Fibroblast of skin of right biceps (primary cell): ENCODE results near the gene ZEB2.

Experiments
- DNase-seq: peaks from one replicate; pipeline ENCODE4 v3.0.0-alpha.2; 2013

The ZEB2 gene

DNA sequence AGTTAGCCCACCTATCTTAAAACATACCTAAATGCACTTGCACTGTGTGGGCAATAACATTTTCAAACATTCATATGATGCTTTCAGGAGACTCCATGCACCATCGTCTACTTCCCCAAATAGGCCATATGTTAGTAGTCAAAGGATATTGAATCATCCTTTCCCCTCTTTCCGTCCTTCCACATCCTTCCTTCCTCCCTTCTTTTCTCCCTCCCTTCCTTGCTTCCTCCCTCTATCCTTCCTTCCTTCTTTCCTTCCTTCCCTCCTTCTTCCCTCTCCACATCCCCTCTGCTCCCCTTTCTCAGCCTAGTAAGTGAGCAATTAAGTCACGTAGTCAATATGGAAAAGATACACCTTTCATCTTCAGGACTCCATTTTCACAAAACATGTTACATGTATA, 73.8 kb downstream of the ZEB2 start:
- no peak for DNase-seq

DNA sequence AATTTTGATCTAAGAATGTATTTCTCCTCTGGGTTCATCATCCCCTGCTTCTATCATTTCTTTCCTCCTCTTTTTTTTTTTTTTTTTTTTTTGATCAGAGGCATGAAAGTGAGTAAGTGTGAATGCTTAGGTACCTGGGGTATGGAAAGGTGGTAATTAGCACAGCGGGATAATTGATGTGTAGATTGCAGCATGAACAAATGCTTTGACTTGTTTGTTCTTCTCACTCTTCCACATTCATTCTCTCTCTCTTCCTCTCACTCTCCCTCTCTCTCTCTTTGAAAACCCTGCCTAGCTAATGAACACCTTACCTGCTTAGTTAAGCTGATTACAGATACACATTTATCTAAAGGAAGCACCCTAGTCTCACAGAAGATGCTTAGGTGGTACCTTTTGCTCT, 74.7 kb downstream of the ZEB2 start:
- no peak for DNase-seq

DNA sequence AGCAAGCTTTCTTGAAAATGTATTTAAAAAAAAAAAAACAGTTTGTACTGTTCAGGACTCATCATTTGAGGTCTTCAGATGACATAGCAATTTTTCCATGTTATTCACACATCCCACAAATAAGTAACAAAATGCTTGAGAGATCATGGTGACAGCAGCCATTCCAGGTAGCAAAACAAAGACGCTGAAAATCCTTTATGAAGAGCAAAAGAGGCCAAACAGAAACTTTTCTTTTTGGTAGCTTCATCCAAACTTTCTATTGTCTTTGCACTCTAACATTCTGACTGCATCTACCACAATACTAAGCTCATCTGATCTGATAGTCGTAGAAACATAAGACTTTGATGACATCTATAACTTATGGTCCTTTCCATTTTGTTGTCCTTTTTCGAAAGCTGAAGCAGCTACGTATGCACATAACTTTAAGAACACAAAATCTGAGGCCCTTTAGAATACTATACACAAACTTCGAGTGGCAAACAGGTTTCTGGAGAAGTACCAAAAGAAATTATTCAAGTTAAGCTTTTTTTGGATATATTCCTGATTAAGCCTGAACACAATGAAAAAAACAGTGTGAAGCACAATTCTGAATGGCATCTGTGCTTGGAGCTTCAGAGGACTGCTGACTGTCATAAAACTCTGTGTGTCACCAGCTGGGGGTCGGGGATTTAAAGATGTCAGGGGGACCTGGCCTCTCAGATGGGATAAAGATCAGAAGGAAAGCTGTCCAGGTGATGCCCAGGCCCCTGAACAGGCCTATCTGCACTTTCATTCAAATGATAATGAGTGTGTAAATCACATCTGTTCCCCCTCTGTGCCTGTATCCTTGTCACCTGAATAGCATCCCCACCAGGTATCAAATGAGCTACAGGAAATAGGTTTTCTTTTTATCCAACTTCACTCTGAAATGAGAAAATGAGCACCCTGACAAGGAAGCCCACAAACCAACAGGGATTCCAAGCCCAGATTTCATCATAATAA, 75.8 kb downstream of the ZEB2 start:
- DNase-seq: no peak

DNA sequence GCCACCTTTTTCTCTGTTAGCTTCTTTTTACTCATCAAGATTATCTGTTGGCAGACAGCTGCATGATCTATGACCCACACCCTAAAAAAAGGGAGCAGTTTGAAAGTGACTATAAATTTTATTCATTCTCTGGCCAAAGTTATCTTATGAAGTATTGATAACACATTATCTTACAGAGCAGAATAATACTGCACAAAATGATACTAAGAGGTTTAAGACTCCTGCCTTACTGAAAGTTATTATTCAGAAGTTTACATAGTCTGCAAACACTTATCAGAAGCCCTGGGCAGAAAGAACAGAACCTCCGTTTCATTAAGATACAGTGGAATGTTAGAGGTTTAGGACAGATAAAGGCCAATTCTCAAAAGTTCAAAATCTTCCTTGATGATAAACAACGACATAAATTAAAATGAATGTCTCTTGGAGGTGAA, 78.2 kb downstream of the ZEB2 start:
- no peak for DNase-seq

DNA sequence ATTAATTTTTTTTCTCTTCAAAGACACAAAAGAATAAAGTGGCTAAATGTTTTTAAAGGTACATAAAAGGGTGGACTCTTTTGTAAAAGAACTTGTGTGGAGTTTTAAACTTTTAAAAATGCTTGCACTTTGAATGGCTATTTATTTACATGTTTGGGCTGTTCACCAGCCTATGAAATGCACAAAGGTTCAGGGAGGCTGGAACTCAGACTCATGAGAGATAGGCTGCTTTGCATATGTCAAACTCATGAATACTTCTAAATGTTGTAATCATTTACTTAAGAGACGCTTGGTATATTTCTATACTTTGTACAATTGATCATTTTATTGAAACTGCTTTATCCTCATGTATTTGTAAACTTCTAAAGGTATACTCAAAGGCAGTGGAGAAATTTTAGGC, 79.9 kb downstream of the ZEB2 start:
- DNase-seq: no peak

DNA sequence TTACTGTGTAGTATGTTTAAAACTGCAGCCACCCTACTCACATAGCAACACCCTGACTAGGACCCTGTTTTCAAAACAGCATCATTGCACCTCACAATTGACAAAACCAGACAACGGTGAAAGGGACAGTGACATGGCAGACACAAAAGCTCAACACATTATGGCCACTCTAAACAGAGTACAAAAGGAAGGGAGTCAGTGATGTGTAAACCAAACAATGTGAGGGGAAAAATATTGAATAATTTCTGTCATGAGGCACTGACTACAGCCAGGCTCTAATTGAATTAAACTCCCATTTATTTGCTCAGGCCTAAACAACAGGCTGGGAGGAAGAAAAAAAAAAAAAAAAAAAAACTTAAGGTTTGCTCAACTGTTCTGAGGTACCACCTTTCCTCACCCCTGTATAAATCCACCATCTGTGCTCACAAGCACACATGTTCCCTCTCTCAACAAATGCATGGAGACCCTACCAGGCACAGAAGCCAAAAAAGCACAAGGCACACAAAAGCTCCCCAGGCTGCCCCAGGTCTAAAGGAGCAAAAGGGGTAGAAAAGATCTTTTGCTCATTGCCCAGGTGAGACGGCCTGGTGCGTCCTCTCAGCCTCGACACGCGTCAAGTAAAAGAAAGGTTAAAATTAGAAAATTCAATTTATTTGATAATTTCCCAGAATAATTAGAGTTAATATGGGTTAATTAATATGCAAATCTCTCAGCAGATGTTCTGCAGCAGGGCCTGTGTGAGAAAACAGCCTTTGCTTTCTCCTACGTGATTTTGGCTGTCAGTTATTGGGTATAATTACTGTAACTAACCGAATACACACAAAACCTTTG, 80.9 kb downstream of the ZEB2 start:
- no peak for DNase-seq

DNA sequence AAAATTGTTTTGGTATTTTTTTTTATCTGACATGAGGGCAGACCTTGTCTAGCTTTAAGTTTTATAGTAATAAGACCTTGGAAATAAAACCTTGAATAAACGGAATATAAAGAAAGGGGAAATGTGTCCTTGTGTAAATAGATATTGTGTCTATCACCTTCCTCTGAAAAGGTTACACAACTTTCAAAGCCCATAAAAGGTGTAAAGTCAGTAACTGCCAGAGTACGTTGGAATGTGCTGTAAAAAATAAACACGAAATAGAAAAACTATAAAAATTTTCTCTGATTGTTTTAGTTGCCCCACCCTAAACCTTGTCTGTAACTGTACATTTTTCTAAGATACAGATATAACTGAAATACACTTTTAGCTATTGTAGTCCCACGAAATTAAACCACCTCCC, 82.3 kb downstream of the ZEB2 start:
- DNase-seq: no peak

DNA sequence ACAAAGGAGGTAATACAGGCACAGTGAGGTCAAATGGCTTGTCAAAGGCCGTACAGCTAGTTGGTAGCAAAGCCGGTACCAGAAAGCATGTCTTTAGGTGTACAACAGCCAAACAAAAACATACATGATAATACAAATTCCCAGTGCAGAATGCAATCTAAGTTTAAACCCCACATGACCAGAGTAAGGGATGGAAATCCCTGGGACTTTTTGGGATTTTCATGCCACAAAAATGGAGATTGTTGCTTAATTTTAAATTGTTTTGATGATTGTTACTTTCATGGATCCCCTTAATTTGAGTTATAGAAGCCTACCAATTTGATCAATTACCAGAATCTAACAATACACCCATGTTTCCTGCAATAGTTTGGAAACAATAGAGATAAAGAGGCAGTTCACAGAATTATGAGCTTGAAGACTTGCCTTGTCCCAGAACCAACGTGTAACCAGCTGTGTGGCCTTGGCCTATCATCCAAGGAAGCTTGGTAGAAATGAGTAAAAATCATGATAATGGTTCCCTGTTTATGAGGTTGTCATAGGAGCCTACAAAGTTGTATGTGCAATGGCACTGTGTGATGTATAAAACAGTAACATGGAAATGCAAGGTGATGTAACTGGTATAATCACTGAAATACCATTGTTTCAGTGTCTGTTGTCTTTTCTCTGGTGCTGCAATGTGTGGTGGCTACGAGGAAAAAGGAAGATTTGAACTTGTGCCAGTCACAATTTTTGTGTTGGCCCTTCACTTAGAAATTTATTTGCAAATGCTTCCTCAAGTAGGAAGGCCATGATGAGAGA, 85.3 kb downstream of the ZEB2 start:
- DNase-seq: no peak

DNA sequence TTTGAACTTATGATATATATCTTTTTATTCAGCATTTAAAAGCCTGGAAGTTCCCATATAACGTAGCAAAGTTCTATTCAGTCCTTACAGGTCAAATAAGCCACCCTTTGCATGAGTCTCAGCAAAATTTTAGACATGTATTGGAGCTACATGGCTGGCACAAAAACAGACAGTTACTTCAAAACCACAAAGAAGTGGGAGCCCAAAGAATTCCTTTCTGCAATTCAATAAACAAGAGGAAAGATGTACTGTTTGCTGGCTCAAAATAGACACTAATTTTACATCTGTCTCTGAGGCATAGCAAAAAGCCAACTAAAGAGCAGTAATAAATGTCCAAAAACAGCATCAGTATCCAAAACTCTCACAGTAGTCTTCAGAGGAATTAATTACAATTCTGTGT, 87.0 kb downstream of the ZEB2 start:
- no peak for DNase-seq

DNA sequence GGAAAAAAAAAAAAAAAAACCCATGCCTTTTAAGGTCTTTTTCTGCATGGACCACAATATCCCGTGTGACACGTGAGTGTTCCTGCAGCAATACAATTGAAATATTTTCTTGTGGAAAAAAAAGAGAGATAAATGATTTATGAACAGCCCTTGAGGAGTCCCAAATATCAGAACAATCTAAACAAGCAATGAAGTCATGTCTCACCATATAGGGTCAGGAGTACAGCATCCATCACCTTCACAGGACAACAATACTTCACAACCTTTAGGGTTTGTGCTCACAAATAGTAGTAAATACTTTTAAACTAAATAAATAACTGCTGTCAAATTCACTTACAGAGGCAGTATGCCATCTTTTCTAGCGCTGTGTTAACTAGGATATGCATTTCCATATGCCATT, 87.9 kb downstream of the ZEB2 start:
- DNase-seq: no peak

DNA sequence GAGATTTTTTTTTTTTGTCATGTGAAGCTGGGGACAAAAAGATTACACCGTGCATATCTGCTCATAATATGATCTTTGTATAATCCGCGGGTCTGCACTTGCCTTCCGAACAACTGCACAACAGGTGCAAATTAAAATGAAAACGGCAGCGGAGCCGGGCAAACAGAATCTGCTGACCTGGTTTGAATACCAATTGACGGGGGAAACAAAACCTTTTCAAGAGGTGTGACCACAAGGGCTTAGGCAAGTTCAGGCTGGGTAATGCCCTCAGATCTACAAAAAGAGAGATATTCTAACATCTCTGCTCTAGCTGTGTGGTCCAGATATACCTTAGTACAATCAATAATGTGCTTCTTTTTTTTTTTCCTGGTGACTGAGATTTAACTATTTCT, 88.5 kb downstream of the ZEB2 start:
- DNase-seq: no peak

DNA sequence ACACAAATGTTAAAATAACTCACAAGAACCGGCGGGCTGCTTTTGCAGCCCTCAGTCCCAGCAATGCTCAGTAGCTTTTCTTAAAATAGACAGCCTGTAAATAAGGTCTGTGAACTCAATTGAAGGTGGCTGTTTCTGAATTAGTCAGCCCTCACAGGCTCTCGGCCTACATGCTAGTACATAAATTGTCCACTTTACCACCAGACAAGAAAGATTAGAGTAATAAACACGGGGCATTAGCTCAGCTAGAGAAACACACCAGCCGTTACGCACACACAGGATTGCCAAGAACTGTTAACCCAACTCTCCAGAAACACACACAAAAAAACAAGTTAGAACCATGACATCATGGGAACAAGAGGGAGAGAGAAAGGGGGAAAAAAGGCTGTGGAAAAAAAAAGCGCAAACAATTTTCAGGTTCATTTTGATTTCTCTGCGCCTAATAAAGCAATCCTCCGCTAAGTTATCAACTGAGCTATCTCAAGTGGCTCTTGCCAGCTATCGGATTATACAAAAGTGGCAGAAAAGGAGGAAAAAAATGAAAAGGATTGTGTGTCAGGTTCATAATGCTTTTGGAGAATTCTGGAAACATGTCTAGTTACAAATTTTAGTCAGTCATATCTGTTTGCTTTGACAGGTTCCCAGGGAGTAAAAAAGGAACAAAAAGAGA, 89.1 kb downstream of the ZEB2 start:
- DNase-seq: peak; percentile 27

DNA sequence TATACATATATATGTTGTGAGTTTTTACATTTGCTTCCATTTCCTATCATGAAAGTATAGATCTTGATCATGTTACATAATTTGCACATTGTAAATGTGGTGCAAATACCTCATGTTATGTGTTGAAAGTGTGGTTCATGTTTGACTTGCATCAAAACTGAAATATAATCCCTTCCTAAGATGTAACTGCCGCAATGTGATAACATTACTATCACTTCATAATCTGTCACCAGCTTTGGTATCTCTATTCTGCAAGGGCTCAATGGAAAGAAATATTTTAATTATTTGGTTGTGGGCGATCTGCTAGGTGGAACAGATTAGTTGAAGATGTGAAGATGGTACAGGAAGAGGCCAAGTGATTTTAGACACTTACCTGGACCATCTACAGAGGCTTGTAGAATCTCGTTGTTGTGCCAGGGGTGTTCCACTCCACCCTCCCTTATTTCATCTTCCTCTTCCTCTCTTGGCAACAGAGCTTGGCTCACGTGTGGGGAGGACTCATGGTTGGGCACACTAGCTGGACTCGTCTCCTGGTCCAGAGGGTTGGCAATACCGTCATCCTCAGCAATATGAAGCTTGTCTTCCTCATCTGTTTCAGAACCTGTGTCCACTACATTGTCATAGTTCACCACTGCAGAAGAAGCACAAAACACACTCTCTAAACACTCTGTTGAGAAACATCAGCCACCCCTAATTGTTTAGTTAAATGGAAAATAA, 90.4 kb downstream of the ZEB2 start:
- no peak for DNase-seq

DNA sequence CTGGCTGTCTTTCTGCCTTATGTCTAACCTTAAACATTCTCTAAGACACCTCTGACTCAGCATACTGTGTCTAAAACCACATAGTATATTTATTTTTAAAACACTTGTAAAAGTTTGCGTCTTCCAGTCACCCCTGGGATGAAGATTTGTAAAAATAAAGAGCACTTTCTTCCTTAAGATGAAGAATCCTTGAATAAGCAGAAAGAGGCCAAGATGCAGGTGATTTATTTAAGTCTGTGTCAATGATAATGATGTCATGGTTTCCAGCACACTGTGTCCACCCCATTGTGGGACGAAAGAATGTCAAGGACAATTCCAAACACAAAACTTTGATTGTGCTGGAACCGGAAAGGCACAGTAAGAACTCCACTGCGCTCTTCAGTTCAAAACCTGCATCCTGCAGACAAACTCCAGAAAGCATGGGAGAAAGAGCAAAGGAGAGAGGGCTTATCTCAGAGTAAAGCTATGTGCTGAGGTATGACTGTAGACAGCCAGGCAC, 92.9 kb downstream of the ZEB2 start:
- DNase-seq: peak; percentile 78

DNA sequence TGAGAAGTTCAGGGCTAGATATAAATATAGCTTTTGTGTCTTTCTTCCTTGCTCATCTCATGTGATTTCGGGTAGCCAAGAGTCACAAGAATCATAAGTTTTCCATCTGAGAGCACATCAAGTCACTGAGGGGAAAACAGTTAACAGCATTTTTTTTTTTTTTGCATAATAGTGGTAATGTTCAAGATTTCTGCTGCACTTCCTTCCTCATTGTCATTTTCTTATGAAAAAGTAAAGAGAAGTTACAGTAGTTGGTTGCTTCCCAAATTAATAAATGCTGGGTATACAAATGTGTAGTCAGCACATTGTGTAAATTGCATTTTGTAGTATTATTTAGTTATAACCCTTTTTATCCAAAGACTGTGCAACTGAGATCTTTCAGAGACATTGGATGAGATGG, 93.6 kb downstream of the ZEB2 start:
- DNase-seq: no peak

DNA sequence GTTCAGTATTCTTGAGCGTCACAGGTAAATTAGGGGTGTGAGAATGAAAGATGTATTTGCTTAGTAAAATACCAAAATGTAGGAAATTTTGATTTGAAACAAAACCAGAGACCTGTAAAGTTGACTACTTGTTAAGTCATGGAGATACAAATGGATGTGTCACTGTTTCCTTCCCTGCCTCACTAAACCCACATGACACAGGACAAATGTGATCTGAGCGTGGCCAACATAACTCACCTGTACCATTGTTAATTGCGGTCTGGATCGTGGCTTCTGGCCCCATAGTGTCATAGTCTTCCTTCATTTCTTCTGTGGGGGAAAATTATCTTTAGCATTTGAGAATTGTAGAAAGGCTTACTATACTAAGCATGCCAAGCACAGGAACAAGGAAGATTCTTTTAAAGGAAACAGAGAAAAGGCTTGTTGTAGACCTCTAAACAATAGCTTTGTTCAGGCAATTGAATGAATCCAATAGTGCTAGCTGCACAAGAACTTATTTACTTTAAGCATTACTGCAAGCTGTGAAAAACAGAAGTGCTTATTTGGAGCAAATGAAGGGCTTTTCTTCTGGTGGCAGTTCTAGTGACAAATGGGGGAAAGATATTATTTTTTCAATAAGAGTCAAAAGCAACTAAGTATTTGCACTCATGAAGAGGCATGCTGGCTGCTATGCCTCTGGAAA, 95.2 kb downstream of the ZEB2 start:
- no peak for DNase-seq

DNA sequence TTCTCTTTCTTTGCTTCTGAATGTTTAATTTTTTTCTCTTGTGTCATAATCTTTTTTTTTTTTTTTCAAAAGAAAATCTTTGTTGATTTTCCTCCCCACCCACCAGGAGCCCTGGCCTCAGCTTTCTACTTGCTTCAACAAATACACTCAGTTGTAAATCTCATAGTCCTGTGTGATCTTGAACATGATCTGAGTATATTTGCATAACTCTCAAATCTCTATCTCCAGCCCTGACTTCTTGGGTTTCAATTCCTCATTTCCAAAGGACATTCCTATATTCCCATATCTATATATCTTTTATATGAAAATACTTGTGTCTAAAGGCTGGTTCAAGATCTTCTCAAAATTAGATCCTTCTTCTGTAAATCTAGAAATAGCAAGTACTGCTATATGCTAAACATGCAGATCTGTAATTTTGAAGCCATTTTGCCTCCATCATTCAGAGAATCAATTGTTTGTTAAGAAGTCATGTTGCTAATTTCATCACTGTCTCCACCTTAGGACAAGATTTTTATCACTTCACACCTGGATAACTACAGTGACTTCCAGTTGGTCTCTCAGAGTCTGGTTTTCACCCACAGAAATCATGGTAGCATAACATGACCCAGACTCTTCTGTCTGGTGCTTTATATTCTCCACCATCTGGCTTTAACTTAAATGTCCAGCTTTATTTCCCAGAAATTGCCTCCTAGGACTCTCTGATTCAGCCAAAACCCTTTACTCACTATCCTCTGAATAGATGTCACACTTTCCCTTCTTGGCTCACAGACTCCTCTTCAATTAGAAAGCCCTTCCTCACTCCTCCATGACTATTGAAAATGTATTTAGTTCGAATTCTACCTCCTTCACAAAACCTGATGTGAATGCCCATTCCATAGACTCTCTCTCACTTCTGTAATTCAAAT, 98.1 kb downstream of the ZEB2 start:
- DNase-seq: no peak

DNA sequence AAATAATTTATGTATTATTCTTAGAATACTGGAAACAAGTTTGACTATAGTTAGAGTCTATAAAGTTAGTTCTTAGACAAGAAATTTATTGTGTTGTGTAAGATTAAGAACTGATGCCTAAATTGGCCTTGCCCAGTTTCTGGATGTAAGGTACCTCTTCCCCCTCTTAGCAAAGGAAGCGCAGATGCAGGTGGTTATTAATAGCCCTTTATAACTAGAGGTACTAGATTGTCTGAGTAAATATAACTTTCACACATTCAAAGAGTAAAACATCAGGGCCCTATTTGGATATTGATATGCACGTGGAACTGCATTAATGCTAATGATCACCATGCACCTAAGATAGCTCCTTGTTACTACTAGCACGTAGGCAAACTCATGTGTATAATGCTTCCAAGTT, 100.7 kb downstream of the ZEB2 start:
- DNase-seq: no peak

DNA sequence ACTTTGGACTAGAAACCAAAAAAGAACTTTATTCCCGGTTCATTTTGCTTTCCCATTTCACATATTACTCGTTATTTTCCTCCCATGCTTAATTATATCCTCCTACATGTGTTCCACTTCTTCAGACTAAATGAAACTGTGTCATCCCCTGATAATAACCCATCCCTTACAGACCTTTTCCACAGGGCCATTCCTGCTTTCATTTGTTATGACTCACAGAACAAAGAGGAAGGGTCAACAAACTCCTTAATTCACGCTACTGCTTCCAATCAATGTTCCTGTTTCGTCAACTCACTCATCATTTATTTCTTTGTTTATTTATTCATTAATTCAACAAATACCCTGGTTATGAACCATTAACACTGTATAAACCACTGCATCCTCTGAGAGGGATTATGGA, 104.5 kb downstream of the ZEB2 start:
- DNase-seq: no peak

DNA sequence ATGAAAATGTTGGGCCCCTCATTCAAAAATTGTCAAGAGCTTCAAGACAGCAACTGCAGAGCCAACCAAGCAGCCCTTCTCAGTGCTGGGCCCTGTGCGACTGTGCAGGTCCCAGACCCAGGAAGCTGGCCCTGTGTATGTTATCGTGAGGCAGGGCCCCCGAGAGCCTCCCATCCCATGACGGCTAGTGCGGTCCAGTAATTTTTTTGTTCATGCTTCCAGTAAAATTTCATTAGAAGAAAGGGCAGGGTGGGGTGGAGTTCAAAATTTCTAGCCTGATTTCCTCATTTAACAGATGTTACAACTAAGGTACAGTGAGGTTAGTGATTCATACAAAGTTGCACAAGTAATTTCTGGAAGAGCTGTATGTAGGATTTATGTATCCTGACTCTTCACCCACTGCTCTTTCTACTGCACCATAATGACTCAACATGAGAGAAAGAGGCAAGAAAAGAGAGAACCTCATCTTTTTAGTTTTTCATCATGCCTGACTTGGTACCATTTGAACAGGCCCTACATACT, 105.5 kb downstream of the ZEB2 start:
- peak; percentile 91 for DNase-seq
